GM21367 (cell line): Measurements from ENCODE around the gene CSH1.
A peak's percentile ranks its signal among the peaks of the same experiment; 100 is the strongest.
"Not testable (repeated sequence)": the region's sequence is repeated elsewhere in the genome, so short reads cannot be mapped to it uniquely, and the experiment has no call there.

Source experiments
- ATAC-seq: cut with Tn5 transposase; IDR thresholded peaks from one replicate; pipeline ENCODE4 v1.9.1; 2021; ENCODE audit not compliant: unreplicated experiment

Gene CSH1

GRCh38 chr17:63928966-63929695, 32.8 kb upstream of the CSH1 start:
- no peak for ATAC-seq

- no peak for ATAC-seq
Observed at GRCh38 chr17:63928172-63928666, 31.8 kb upstream of the CSH1 start.

GRCh38 chr17:63927464-63928171, 31.2 kb upstream of the CSH1 start:
- no peak for ATAC-seq

- ATAC-seq: no peak
Observed at GRCh38 chr17:63926164-63926563, 29.8 kb upstream of the CSH1 start.

- ATAC-seq: no peak
Observed at GRCh38 chr17:63925615-63926014, 29.2 kb upstream of the CSH1 start.

- peak; percentile 47 for ATAC-seq
Observed at GRCh38 chr17:63922402-63922801, 26.0 kb upstream of the CSH1 start.

- not testable (repeated sequence) for ATAC-seq
Observed at GRCh38 chr17:63920779-63921178, 24.4 kb upstream of the CSH1 start.

- ATAC-seq: not testable (repeated sequence)
Observed at GRCh38 chr17:63920050-63920449, 23.7 kb upstream of the CSH1 start.

GRCh38 chr17:63919311-63919723, 22.9 kb upstream of the CSH1 start:
- no peak for ATAC-seq

GRCh38 chr17:63918789-63919305, 22.5 kb upstream of the CSH1 start, which contains the start of gene GH1:
TSS of gene GH1 (minus strand) at chr17:63918839. CDS start at chr17:63918776, 63 bp downstream.
- ATAC-seq: not testable (repeated sequence)

GRCh38 chr17:63918305-63918704, 21.9 kb upstream of the CSH1 start:
- no peak for ATAC-seq

GRCh38 chr17:63917646-63918045, 21.3 kb upstream of the CSH1 start:
- no peak for ATAC-seq

GRCh38 chr17:63917206-63917605, 20.8 kb upstream of the CSH1 start:
- ATAC-seq: not testable (repeated sequence)

- no peak for ATAC-seq
Observed at GRCh38 chr17:63916566-63917185, 20.3 kb upstream of the CSH1 start.

GRCh38 chr17:63915753-63916152, 19.4 kb upstream of the CSH1 start:
- not testable (repeated sequence) for ATAC-seq

- no peak for ATAC-seq
Observed at GRCh38 chr17:63914471-63914870, 18.1 kb upstream of the CSH1 start.

- ATAC-seq: no peak
Observed at GRCh38 chr17:63911657-63912100, 15.3 kb upstream of the CSH1 start.

- no peak for ATAC-seq
Observed at GRCh38 chr17:63911041-63911635, 14.8 kb upstream of the CSH1 start, which contains the start of gene CSHL1. TSS of gene CSHL1 (minus strand) at chr17:63911258. CDS start at chr17:63911196, 62 bp downstream.

GRCh38 chr17:63910096-63910495, 13.7 kb upstream of the CSH1 start:
- no peak for ATAC-seq

- ATAC-seq: not testable (repeated sequence)
Observed at GRCh38 chr17:63909586-63909985, 13.2 kb upstream of the CSH1 start.
